CD4-positive, alpha-beta memory T cell (primary cell): Measurements from ENCODE around the gene TRERF1. TPM values are rescaled to one million over a fixed set of nuclear protein-coding genes. Genes with fewer than 3 reads are reported as not detected.
"Not testable (repeated sequence)": the region's sequence is repeated elsewhere in the genome, so short reads cannot be mapped to it uniquely, and the experiment has no call there.

ENCODE experiments used
- CTCF ChIA-PET: fragments of 350-600 bp; sonication (Branson Sonifier 250); formaldehyde crosslinking; loops from one replicate; lab custom pipeline; 2021; ENCODE audit warnings: inconsistent platforms; ENCODE audit not compliant: partially characterized antibody; lab: Charles Lee
- POLR2A ChIA-PET: fragments of 350-600 bp; sonication (Branson Sonifier 250); formaldehyde crosslinking; loops from one replicate; lab custom pipeline; 2021; ENCODE audit not compliant: partially characterized antibody; lab: Charles Lee
- DNase-seq, 5 donors: peaks; one replicate each; pipeline versions ENCODE4 v3.0.0 to v3.0.0-alpha.2; 2020 to 2022; ENCODE audit warnings: mixed read lengths in 1 of 5
- H3K27ac ChIP-seq: one replicate; pipeline ENCODE4 v1.7.0; 2013; ENCODE audit warnings: low read depth, low read length
- H3K27me3 ChIP-seq: 2 replicates; pipeline ENCODE4 v1.7.0; 2013; ENCODE audit warnings: mild to moderate bottlenecking, low read length, moderate library complexity; ENCODE audit not compliant: insufficient read depth
- H3K36me3 ChIP-seq: 2 replicates; pipeline ENCODE4 v1.7.0; 2013; ENCODE audit warnings: mild to moderate bottlenecking, low read length, moderate library complexity; ENCODE audit not compliant: insufficient read depth
- H3K4me1 ChIP-seq: 2 replicates; pipeline ENCODE4 v1.7.0; 2013; ENCODE audit warnings: mild to moderate bottlenecking, low read length, moderate library complexity; ENCODE audit not compliant: insufficient read depth
- H3K4me3 ChIP-seq, 2 donors: one replicate each; pipeline ENCODE4 v1.7.0; 2013; ENCODE audit warnings: low read length in 2 of 2, mild to moderate bottlenecking in 1 of 2
- H3K9me3 ChIP-seq, 2 donors: one replicate each; pipeline ENCODE4 v1.7.0; 2013; ENCODE audit warnings: low read length in 2 of 2, control low read depth in 1 of 2; ENCODE audit not compliant: control insufficient read depth in 1 of 2
- H3K27ac Mint-ChIP-seq, 7 donors: one replicate each; pipeline ENCODE4 v1.8.0; 2020 to 2021; ENCODE audit warnings: mixed read lengths in 7 of 7, mild to moderate bottlenecking in 6 of 7, inconsistent platforms in 3 of 7, moderate library complexity in 3 of 7
- H3K27me3 Mint-ChIP-seq, 2 donors: one replicate each; pipeline ENCODE4 v1.8.0; 2020 to 2021; ENCODE audit warnings: mixed read lengths in 2 of 2
- H3K36me3 Mint-ChIP-seq, 2 donors: one replicate each; pipeline ENCODE4 v1.8.0; 2020 to 2021; ENCODE audit warnings: mixed read lengths in 2 of 2, inconsistent platforms in 1 of 2, mild to moderate bottlenecking in 1 of 2
- H3K4me1 Mint-ChIP-seq, 4 donors: one replicate each; pipeline ENCODE4 v1.8.0; 2020 to 2021; ENCODE audit warnings: mixed read lengths in 4 of 4, mild to moderate bottlenecking in 1 of 4
- H3K4me3 Mint-ChIP-seq, 8 donors: one replicate each; pipeline ENCODE4 v1.8.0; 2020 to 2021; ENCODE audit warnings: mixed read lengths in 8 of 8, mild to moderate bottlenecking in 7 of 8, moderate library complexity in 6 of 8, inconsistent platforms in 3 of 8
- H3K9me3 Mint-ChIP-seq, 8 donors: one replicate each; pipeline ENCODE4 v1.8.0; 2020 to 2021; ENCODE audit warnings: mixed read lengths in 8 of 8, mild to moderate bottlenecking in 5 of 8, inconsistent platforms in 3 of 8, moderate library complexity in 1 of 8
- intact Hi-C: fragments of 100-400 bp; cut with micrococcal nuclease; formaldehyde crosslinking; loops from one replicate; pipeline ENCODE4 v1.15.1; 2023
- polyA plus RNA-seq, 2 donors: library from polyadenylated mRNA; unstranded; fragments of 300-500 nt; fragmentation: Illumina TruSeq; gene quantifications; one replicate each; pipeline ENCODE4 v1.2.3, GENCODE V29; 2021
- total RNA-seq, 2 experiments: library from RNA; stranded (reverse); gene quantifications; one replicate each; pipeline ENCODE4 v1.2.3, GENCODE V29; 2021

Gene TRERF1
- total and polyA plus RNA-seq, 4 experiments from 2014 or later = 1.1 to 28.3 (median 17.4) TPM

DNA sequence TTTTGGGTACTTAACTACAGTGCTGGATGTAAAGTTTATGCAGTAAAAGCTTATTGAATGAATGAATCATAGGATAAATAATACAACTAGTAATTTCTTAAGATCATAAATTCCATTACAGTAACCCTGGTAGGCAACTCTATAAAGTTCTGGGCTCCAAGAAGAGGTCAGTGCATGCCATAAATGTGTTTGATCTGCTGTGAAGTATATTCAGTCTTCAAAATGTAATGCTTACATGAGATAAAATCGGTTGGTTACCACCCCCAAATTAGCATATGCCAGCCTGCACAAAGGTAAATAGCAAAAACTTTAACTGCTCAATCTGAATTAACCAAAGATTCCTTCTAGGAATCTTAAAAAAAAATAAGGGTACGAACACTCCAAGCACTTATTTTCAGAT is 244.2 kb downstream of the TRERF1 start:
- DNase-seq, H3K27me3 Mint-ChIP-seq, H3K4me1 Mint-ChIP-seq, POLR2A ChIA-PET, H3K9me3 Mint-ChIP-seq, H3K27me3 ChIP-seq, H3K27ac ChIP-seq, H3K9me3 ChIP-seq, H3K27ac Mint-ChIP-seq, H3K4me1 ChIP-seq, H3K4me3 Mint-ChIP-seq, CTCF ChIA-PET, intact Hi-C loops, H3K4me3 ChIP-seq: not testable (repeated sequence)
- peaks cover 45 to 62% of the 10 kb centered on the region in 2 donors for H3K36me3 Mint-ChIP-seq
- peaks cover 39% of the 10 kb centered on the region for H3K36me3 ChIP-seq

DNA sequence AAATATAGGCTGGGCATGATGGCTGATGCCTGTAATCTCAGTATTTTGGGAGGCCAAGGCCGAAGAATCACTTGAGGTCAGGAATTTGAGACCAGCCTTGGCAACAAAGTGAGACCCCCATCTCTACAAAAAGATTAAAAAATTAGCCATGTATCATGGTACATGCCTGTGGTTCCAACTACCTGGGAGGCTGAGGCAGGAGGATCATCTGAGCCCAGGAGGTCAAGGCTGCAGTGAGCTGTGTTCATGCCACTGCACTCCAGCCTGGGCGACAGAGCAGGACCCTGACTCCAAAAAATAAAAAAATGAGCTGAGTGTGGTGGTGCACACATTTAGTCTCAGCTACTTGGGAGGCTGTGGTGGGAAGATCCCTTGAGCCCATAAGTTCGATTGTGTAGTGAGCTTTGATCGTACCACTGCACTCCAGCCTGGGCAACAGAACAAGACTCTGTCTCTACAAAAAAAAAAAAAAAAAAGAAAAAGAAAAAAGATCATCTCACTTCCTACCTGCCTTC is 246.9 kb downstream of the TRERF1 start:
- intact Hi-C loops = no loop called here
- Histone ChIP-seq H3K27me3 (no peaks in the 10 kb centered on the region), H3K9me3 (no peaks in the 10 kb centered on the region), H3K27ac (no peak overlapping the region), H3K4me1 (no peaks in the 10 kb centered on the region), H3K36me3 (peaks cover 17% of the 10 kb centered on the region), H3K4me3 (no peak overlapping the region)
- CTCF ChIA-PET = interaction anchor here (0.7 to 3.8 kb wide), 3 partner anchors 9 to 343 kb away, joined by 3 to 14 read pairs (median 3); no protein-coding TSS in a partner anchor
- Mint-ChIP-seq H3K4me1 (peaks cover 0 to 8% (median 0%) of the 10 kb centered on the region in 4 donors), H3K36me3 (peaks cover 47 to 55% of the 10 kb centered on the region in 2 donors), H3K9me3 (peaks cover 0 to 9% (median 3%) of the 10 kb centered on the region in 8 donors), H3K27me3 (no peaks in the 10 kb centered on the region), H3K4me3 (no peak overlapping the region), H3K27ac (no peak overlapping the region)
- DNase-seq = no peak
- POLR2A ChIA-PET = no interaction called here

DNA sequence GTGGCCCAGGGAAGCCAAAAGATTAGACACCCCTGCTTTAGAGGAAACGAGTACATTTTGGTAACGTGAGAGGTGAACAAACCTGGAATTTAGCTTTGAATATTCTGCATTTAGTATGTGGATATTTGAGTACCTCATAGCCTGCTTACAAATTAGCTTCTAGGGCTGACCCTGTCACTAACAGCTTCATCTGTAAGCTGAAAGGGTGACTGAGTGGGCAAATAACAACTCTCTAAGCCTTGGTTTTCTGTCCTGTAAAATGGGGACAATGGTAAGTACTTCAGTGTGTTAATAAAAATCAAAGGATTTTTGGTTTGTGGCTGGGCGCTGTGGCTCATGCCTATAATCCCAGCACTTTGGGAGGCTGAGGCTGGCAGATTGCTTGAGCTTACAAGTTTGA is 248.5 kb downstream of the TRERF1 start:
- no peak overlapping the region for H3K4me3 ChIP-seq
- no peaks in the 10 kb centered on the region for H3K27me3 Mint-ChIP-seq
- H3K4me1 ChIP-seq = no peaks in the 10 kb centered on the region
- H3K4me1 Mint-ChIP-seq = peaks cover 0 to 8% (median 0%) of the 10 kb centered on the region in 4 donors
- no peaks in the 10 kb centered on the region for H3K9me3 ChIP-seq
- POLR2A ChIA-PET = no interaction called here
- no peaks in the 10 kb centered on the region for H3K27me3 ChIP-seq
- CTCF ChIA-PET = interaction anchor here (0.9 to 3.8 kb wide), 3 partner anchors 11 to 344 kb away, joined by 3 to 14 read pairs (median 12); no protein-coding TSS in a partner anchor
- H3K36me3 Mint-ChIP-seq = peaks cover 40 to 43% of the 10 kb centered on the region in 2 donors
- H3K4me3 Mint-ChIP-seq = no peak overlapping the region
- peaks cover 7% of the 10 kb centered on the region for H3K36me3 ChIP-seq
- intact Hi-C loops = no loop called here
- H3K27ac ChIP-seq = no peak overlapping the region
- peaks cover 0 to 9% (median 3%) of the 10 kb centered on the region in 8 donors for H3K9me3 Mint-ChIP-seq
- no peak overlapping the region for H3K27ac Mint-ChIP-seq
- DNase-seq = no peak

DNA sequence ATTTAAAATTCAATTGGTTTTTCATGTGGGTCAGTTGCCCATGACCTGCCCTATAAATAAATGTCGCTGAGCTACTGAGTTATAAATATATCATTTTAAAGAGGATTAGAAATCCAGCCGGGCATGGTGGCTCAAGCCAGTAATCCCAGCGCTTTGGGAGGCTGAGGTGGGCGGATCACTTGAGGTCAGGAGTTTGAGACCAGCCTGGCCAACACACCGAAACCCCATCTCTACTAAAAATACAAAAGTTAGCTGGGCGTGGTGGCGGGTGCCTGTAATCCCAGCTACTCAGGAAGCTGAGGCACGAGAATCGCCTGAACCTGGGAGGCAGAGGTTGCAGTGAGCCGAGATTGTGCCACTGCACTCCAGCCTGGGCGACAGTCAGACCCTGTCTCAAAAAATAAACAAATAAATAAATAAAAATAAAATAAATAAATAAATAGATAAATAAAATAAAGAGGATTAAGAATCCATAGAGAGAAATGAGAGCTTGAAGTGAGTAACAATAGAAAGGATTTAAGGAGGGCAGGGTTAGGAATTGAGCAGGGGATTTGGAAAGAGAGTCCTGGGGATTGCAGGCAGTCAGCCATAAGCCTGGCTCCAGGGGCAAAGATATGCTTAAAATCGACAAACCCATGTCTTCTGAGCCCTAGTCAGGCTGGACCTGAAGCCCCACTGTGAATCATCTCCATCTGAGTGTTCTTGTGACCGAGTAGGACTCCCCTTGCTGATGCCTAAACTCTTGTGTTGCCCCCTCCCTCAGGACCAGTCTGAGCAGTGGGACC is 249.4 kb downstream of the TRERF1 start:
- H3K36me3 ChIP-seq, H3K27me3 ChIP-seq, H3K27ac ChIP-seq, intact Hi-C loops, H3K27me3 Mint-ChIP-seq, H3K9me3 Mint-ChIP-seq, POLR2A ChIA-PET, H3K4me3 Mint-ChIP-seq, H3K4me3 ChIP-seq, H3K9me3 ChIP-seq, H3K4me1 Mint-ChIP-seq, H3K4me1 ChIP-seq, DNase-seq: not testable (repeated sequence)
- H3K27ac Mint-ChIP-seq = peak overlapping the region in 1 of 7 donors; percentile 49
- CTCF ChIA-PET = interaction anchor here (0.9 to 3.8 kb wide), 3 partner anchors 12 to 345 kb away, joined by 3 to 14 read pairs (median 12); no protein-coding TSS in a partner anchor
- H3K36me3 Mint-ChIP-seq = peaks cover 32 to 34% of the 10 kb centered on the region in 2 donors

DNA sequence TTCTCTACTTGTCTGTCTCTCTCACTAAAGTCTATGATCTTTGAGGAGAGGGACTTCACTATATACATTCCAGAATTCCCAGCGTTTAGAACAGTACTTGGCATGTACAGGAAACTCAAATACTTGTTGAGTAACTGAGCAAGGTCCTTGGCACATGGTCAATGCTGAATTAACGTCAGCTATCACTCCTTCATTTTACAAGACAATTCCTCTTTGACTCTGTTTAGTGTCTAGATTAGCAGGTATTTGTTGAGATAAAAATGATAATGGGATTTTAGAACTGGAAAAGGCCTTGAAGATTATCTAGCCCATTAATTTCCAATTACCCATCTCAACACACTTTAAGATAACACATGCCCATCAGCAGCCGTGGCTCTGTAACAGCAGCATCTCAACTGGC is 250.3 kb downstream of the TRERF1 start:
- intact Hi-C loops = no loop called here
- Mint-ChIP-seq H3K9me3 (peaks cover 0 to 9% (median 3%) of the 10 kb centered on the region in 8 donors), H3K27ac (peak overlapping the region in 1 of 7 donors; percentile 47), H3K36me3 (peaks cover 28 to 29% of the 10 kb centered on the region in 2 donors), H3K4me3 (no peak overlapping the region), H3K4me1 (peaks cover 0 to 8% (median 0%) of the 10 kb centered on the region in 4 donors), H3K27me3 (no peaks in the 10 kb centered on the region)
- Histone ChIP-seq H3K36me3 (no peaks in the 10 kb centered on the region), H3K4me3 (no peak overlapping the region), H3K27me3 (no peaks in the 10 kb centered on the region), H3K27ac (no peak overlapping the region), H3K9me3 (no peaks in the 10 kb centered on the region), H3K4me1 (no peaks in the 10 kb centered on the region)
- CTCF ChIA-PET = interaction anchor here (3.8 kb wide), 1 partner anchor 13 kb away, joined by 14 read pairs; no protein-coding TSS in a partner anchor
- POLR2A ChIA-PET = no interaction called here
- no peak for DNase-seq

DNA sequence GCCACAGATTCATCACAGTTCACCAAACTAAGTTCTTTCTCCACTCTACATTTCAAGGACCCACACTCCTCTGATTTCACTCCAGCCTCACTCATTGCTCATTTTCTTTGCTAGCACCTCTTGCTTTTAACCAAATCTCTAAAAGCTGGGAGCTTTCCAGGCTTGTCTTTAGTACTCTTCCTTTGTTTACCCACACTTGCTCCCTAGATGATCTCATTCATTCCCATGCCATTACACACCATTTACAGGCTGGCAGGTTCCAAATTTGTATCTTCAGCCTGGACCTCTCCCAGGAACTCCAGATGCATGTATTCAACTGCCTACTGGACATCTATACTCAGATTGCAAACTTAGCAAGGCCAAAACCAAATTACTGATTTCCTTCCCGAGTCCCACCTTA is 251.7 kb downstream of the TRERF1 start:
- Mint-ChIP-seq H3K27ac (peak overlapping the region in 1 of 7 donors; percentile 48), H3K4me1 (peaks cover 0 to 8% (median 0%) of the 10 kb centered on the region in 4 donors), H3K36me3 (peaks cover 21 to 23% of the 10 kb centered on the region in 2 donors), H3K27me3 (no peaks in the 10 kb centered on the region), H3K9me3 (peaks cover 0 to 9% (median 3%) of the 10 kb centered on the region in 8 donors), H3K4me3 (no peak overlapping the region)
- Histone ChIP-seq H3K27me3 (no peaks in the 10 kb centered on the region), H3K27ac (no peak overlapping the region), H3K36me3 (no peaks in the 10 kb centered on the region), H3K4me1 (no peaks in the 10 kb centered on the region), H3K4me3 (no peak overlapping the region), H3K9me3 (no peaks in the 10 kb centered on the region)
- CTCF ChIA-PET = interaction anchor here (0.7 kb wide), 1 partner anchor 60 kb away, joined by 4 read pairs; no protein-coding TSS in a partner anchor
- POLR2A ChIA-PET = no interaction called here
- intact Hi-C loops = no loop called here
- no peak for DNase-seq
